ENCODE results near the gene SPTB. TPM values are rescaled to one million over a fixed set of nuclear protein-coding genes. Genes with fewer than 3 reads are reported as not detected.

SPTB gene
- total RNA-seq, 1 donor from 2014 or later, result 1.9 TPM

DNA sequence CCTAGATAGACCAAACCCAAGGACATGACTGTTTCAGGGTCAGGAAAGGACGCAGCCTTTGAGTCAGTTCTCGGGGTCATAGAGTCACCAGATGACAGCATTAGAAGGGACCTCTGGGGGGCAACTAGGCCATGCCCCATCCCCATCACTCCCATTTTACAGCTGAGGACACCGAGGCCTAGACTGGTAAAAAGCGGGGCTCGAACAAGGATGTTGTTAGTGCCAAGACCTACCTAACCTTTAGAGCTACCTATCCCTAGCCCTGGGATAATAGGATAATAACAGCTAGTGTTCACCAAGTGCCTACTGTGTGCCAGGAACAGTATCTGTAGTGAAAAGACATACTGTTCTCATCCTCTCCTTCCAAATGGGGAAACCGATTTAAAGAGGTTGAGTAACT, 126.8 kb downstream of the SPTB start:
- DNase-seq (ENCODE audit: low spot score), result no peak

- no peak for DNase-seq (ENCODE audit: low spot score)
Measured at GRCh38 chr14:64748995-64749714, 130.6 kb downstream of the SPTB start.

- no peak for DNase-seq (ENCODE audit: low spot score)
Measured at GRCh38 chr14:64748521-64748920, 131.2 kb downstream of the SPTB start.

- no peak for DNase-seq (ENCODE audit: low spot score)
Measured at GRCh38 chr14:64747327-64747726, 132.4 kb downstream of the SPTB start.

DNA sequence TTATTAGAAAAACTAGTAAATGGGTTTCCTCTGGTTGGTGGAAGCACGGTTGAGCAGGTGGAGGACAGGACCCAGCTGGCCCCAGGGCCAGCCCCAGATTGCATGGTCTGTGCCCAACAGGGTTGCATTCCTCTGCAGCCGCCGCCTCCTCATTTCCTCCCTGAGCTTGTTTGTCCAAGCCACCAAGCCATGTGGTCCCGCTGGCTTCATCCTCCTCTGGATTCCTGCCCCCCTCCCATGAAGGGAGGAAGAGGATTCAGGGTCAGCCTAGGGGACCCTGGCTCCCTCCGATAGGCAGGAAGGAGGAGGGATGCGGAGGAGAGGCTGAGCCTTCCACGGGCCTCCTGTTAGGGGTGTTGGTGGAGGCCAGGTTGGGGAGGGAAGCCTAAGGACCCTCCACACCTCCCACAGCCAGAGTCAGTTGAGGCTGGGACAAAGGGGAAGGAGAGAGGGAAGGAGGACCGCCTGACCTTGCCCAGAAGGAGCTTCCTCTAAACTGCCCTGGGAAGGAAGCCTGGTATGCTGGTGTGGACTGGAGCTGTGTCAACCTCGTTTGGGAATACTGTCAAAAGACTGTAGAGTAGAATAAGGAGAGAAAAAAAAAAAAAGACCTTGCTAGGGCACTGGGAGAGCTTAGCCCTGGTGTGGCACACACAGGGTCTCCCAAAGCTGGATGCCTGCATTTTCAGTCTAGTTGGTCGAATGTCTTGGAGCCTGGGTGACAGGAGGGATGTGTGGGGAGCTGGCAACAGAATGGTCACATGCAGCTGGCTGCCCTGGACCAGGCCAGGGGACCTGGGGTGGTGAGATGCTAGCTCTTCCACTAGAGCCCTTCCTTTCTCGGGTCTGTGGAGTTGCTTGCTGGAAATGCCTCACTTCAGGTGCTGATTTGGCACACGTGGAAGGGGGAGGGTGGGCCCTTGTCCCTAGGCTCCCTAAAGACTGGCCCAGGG, 133.1 kb downstream of the SPTB start:
- DNase-seq (ENCODE audit: low spot score), result peak; percentile 72

- no peak for DNase-seq (ENCODE audit: low spot score)
Measured at GRCh38 chr14:64745511-64746091, 134.1 kb downstream of the SPTB start.

- DNase-seq (ENCODE audit: low spot score), result no peak
Measured at GRCh38 chr14:64743061-64743460, 136.6 kb downstream of the SPTB start.

DNA sequence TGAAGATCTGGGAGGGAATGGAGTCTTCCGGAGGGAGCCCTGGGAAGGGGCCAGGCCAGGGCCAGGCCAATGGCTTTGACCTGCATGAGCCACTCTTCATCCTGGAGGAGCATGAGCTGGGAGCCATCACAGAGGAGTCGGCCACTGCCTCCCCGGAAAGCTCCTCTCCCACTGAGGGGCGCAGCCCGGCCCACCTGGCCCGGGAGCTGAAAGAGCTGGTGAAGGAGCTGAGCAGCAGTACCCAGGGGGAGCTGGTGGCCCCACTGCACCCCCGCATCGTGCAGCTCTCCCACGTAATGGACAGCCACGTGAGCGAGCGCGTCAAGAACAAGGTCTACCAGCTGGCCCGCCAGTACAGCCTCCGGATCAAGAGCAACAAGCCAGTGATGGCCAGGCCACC, 137.7 kb downstream of the SPTB start:
- no peak for DNase-seq (ENCODE audit: low spot score)

GRCh38 chr14:64741200-64741599, 138.5 kb downstream of the SPTB start:
- DNase-seq (ENCODE audit: low spot score), result no peak

GRCh38 chr14:64738281-64738804, 141.4 kb downstream of the SPTB start:
- no peak for DNase-seq (ENCODE audit: low spot score)

- no peak for DNase-seq (ENCODE audit: low spot score)
Measured at GRCh38 chr14:64737391-64738280, 142.1 kb downstream of the SPTB start.

DNA sequence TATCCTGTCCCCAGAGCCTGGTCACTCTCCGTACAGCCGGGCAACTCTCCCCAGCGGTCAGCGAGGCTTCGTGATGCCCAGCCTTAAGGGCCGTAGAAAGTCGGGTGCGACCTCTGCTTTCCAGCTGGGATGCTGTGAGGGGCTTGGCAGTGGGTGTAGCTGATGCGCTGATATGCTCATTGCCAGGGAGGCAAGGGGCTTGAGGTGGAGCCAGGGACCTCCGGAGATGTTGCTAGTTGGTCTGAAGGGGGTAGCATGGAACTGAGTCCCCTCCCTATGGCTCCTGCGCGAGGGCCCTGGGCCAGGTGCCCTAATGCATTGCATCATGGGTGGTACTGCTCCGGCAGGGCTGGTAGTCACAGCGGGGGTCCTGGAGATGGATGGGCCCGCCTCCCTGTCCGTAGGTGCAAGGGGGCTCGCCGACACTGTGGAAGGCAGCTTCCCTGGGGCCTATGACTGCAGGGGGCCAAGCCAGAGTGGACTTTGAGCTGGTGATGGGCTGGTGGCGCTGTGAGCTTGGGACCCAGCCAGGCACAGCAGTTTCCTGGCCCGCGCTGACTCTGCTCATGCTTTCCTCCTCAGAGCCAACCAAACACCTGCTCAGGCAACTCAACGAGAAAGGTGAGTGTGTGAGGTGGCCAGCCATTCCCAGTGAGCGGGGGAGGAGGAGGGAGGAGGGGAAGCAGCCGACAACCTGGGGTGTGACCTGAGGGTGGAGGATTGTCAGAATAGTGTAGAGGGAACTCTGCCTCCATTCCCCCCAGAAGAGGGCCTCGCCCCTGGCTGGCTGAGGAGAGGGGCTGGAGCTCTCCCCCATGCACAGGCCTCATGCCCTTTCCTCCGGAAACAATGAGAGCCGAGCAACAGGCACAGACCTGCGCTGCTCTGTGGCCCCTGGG, 143.2 kb downstream of the SPTB start:
- DNase-seq (ENCODE audit: low spot score), result peak; percentile 82

- no peak for DNase-seq (ENCODE audit: low spot score)
Measured at GRCh38 chr14:64734990-64735389, 144.7 kb downstream of the SPTB start.

DNA sequence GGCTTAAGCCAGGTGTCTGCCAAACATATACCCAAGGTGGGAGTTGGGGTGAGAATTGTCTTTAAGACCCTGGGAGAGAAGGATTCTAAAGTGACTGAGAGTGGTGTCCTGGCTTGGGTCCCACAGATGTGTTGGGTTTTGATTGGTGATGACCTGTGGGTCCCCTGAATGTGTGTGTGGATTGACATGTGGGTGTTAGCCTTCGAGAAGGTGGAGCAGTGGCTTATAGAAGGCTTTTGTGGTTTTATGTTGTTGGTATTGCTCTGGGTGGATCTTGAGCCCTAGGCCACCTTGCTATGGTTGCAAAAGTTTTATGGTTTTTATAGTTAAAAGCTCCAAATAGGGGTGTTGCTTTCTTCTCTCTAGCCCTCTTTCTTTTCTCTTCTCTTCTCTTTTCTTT, 145.8 kb downstream of the SPTB start:
- DNase-seq (ENCODE audit: low spot score), result no peak

DNA sequence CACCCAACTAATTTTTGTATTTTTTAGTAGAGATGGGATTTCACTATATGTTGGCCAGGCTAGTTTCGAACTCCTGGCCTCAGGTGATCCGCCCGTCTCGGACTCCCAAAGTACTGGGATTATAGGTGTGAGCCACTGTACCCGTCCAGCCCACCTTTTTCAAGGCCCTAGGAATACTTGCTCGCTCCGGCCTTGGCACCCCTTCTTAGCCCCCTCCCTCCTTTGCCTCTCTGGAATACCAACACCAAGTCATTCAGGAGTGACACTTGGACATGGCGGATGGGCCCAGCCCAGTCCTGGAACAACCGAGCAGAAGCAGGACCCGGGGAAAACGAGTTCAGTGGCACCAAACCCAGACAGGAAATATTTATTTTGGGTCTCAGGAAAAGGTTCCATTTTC, 146.4 kb downstream of the SPTB start:
- DNase-seq (ENCODE audit: low spot score), result no peak

DNA sequence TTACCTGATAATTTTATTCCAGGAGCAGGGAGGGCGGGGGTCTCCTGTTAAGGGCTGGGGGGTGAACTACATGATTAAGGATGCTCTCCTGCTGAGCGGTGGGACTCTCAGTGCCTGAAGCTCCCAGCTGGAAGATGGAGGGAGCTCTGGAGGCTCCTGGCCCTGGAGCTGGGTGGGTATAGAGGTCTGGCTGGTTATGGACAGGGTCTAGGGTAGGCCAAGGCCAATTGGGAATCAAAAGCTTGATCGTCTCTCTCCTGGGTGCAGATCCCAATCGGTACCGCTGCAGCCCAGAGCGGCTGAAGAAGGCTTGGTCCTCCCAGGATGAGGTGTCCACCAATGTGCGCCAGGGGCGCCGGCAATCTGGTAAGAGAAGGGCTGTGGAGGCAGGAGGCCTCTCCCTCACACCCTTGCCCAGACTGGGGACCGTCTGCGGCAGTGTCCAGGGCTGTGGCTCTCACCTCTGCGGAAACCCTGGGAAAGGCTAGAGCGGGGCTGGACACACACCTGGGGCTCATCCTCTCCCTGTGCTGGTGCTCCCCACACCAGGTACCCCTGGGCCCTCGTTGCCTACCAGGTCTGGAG, 147.1 kb downstream of the SPTB start:
- DNase-seq (ENCODE audit: low spot score), result no peak

GRCh38 chr14:64732066-64732465, 147.6 kb downstream of the SPTB start:
- no peak for DNase-seq (ENCODE audit: low spot score)

GRCh38 chr14:64731141-64731581, 148.5 kb downstream of the SPTB start:
- DNase-seq (ENCODE audit: low spot score), result no peak

GRCh38 chr14:64730681-64731080, 149.0 kb downstream of the SPTB start:
- DNase-seq (ENCODE audit: low spot score), result no peak

GRCh38 chr14:64730061-64730440, 149.7 kb downstream of the SPTB start:
- no peak for DNase-seq (ENCODE audit: low spot score)
